ENCODE results near the gene EHD3. TPM values are rescaled to one million over a fixed set of nuclear protein-coding genes. Genes with fewer than 3 reads are reported as not detected.

Gene EHD3
- total and polyA plus RNA-seq, 4 donors = 7.2 to 20.2 (median 13.2) TPM

- TF ChIP-seq, protein P1, sequence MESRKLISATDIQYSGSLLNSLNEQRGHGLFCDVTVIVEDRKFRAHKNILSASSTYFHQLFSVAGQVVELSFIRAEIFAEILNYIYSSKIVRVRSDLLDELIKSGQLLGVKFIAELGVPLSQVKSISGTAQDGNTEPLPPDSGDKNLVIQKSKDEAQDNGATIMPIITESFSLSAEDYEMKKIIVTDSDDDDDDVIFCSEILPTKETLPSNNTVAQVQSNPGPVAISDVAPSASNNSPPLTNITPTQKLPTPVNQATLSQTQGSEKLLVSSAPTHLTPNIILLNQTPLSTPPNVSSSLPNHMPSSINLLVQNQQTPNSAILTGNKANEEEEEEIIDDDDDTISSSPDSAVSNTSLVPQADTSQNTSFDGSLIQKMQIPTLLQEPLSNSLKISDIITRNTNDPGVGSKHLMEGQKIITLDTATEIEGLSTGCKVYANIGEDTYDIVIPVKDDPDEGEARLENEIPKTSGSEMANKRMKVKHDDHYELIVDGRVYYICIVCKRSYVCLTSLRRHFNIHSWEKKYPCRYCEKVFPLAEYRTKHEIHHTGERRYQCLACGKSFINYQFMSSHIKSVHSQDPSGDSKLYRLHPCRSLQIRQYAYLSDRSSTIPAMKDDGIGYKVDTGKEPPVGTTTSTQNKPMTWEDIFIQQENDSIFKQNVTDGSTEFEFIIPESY (IDR thresholded peaks at IDR 0.05) = no peak
These were observed 34.4 kb downstream of the EHD3 start (continued) for GRCh38 chr2:31268344-31268743.

DNA sequence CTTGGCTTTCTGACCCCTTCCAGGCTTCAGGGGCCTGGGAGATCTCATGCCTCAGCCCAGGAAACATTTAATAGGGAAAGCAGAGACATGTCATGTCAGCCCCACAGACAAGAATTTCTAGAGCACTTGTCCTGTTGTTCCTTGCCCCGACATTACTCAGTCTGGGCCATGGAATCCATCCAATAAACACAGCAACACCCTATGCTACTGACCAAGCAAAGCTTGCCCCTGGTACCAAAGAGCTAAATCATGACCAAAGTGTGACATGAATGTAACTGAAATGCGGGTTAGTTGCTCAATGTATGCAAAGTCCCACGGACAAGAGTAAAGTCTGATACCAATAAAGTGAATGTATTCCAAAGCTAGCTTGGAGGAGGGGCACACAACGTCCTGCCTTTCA lies 35.1 kb downstream of the EHD3 start:
- no peaks in the 10 kb centered on the region for H3K27me3 ChIP-seq (ENCODE audit: control insufficient read depth in 4 of 4, insufficient read depth in 4 of 4, low read length in 3 of 4)
- 62% methylated on average over 4 of the region's 4 CpGs for WGBS
- H3K36me3 ChIP-seq (ENCODE audit: control insufficient read depth in 4 of 4, insufficient read depth in 3 of 4, low read depth in 1 of 4, low read length in 3 of 4) = no peaks in the 10 kb centered on the region
- H3K9ac ChIP-seq (ENCODE audit: low read depth in 1 of 2, low read length in 2 of 2) = no peak overlapping the region
- no peaks in the 10 kb centered on the region for H3K4me1 ChIP-seq (ENCODE audit: control insufficient read depth in 4 of 4, insufficient read depth in 4 of 4, low read length in 3 of 4)
- no peak overlapping the region for H3K4me3 ChIP-seq (ENCODE audit: low read depth in 1 of 3, low read length in 3 of 3)
- no peak for TF ChIP-seq TAF1 (conservative IDR thresholded peaks at IDR 0.05)
- peak in 1 of 2 donors; percentile 31 for TF ChIP-seq RXRA (IDR thresholded peaks at IDR 0.05)
- TF ChIP-seq NR2F2 (IDR thresholded peaks at IDR 0.05) = peak; percentile 73
- H3K27ac ChIP-seq (ENCODE audit: low read depth in 1 of 2, low read length in 2 of 2) = no peak overlapping the region
- no peaks in the 10 kb centered on the region for H3K9me3 ChIP-seq (ENCODE audit: control insufficient read depth in 4 of 4, low read length in 3 of 4)
- no peak for DNase-seq (ENCODE audit: low spot score)

GRCh38 chr2:31270131-31270530 lies 36.2 kb downstream of the EHD3 start:
- no peak for DNase-seq (ENCODE audit: low spot score)
- Histone ChIP-seq H3K4me3 (ENCODE audit: low read depth in 1 of 3, low read length in 3 of 3) (no peak overlapping the region), H3K27me3 (ENCODE audit: control insufficient read depth in 4 of 4, insufficient read depth in 4 of 4, low read length in 3 of 4) (no peaks in the 10 kb centered on the region), H3K4me1 (ENCODE audit: control insufficient read depth in 4 of 4, insufficient read depth in 4 of 4, low read length in 3 of 4) (no peaks in the 10 kb centered on the region), H3K27ac (ENCODE audit: low read depth in 1 of 2, low read length in 2 of 2) (no peak overlapping the region), H3K9me3 (ENCODE audit: control insufficient read depth in 4 of 4, low read length in 3 of 4) (no peaks in the 10 kb centered on the region), H3K36me3 (ENCODE audit: control insufficient read depth in 4 of 4, insufficient read depth in 3 of 4, low read depth in 1 of 4, low read length in 3 of 4) (no peaks in the 10 kb centered on the region), H3K9ac (ENCODE audit: low read depth in 1 of 2, low read length in 2 of 2) (no peak overlapping the region)
- WGBS = 96% methylated on average over 3 of the region's 3 CpGs
- TF ChIP-seq RXRA (IDR thresholded peaks at IDR 0.05) (no peak), GABPA (IDR thresholded peaks at IDR 0.05 in 1 of 2, conservative IDR thresholded peaks at IDR 0.05 in 1 of 2) (no peak), YY1 (IDR thresholded peaks at IDR 0.05) (no peak), HNF4A (conservative IDR thresholded peaks at IDR 0.05) (no peak), NR2F2 (IDR thresholded peaks at IDR 0.05) (no peak), HNF4G (IDR thresholded peaks at IDR 0.05) (no peak), SP1 (IDR thresholded peaks at IDR 0.05) (no peak), JUND (IDR thresholded peaks at IDR 0.05) (no peak), TAF1 (conservative IDR thresholded peaks at IDR 0.05) (no peak), ATF3 (IDR thresholded peaks at IDR 0.05) (no peak), EGR1 (IDR thresholded peaks at IDR 0.05; ENCODE audit: low read depth in 2 of 2) (no peak), FOXA1 (IDR thresholded peaks at IDR 0.05) (no peak), FOXA2 (IDR thresholded peaks at IDR 0.05) (no peak), MAX (IDR thresholded peaks at IDR 0.05) (no peak), RAD21 (IDR thresholded peaks at IDR 0.05) (no peak)
- TF ChIP-seq, protein P2, sequence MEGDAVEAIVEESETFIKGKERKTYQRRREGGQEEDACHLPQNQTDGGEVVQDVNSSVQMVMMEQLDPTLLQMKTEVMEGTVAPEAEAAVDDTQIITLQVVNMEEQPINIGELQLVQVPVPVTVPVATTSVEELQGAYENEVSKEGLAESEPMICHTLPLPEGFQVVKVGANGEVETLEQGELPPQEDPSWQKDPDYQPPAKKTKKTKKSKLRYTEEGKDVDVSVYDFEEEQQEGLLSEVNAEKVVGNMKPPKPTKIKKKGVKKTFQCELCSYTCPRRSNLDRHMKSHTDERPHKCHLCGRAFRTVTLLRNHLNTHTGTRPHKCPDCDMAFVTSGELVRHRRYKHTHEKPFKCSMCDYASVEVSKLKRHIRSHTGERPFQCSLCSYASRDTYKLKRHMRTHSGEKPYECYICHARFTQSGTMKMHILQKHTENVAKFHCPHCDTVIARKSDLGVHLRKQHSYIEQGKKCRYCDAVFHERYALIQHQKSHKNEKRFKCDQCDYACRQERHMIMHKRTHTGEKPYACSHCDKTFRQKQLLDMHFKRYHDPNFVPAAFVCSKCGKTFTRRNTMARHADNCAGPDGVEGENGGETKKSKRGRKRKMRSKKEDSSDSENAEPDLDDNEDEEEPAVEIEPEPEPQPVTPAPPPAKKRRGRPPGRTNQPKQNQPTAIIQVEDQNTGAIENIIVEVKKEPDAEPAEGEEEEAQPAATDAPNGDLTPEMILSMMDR (IDR thresholded peaks at IDR 0.05; ENCODE audit: low read depth, low read length, missing input control) = no peak
